K562 (cell line): ENCODE data around the gene TUSC1. TPM values are rescaled to one million over a fixed set of nuclear protein-coding genes. Genes with fewer than 3 reads are reported as not detected.
"Not testable (repeated sequence)": the region's sequence is repeated elsewhere in the genome, so short reads cannot be mapped to it uniquely, and the experiment has no call there.

ENCODE experiments used
- ATAC-seq: fragments of 200-7000 bp; cut with Tn5 transposase; 3 replicates; pipeline ENCODE4 v1.9.1; 2020; ENCODE audit warnings: moderate library complexity
- BruUV-seq: library from RNA; stranded (reverse); fragments of 400-500 nt; replicated peaks from 2 replicates; lab custom pipeline; 2021; lab: Mats Ljungman, UMichigan
- CTCF ChIA-PET: fragments of 300-600 bp; formaldehyde crosslinking; extraction: SDS; loops from one replicate; lab custom pipeline; 2021; ENCODE audit warnings: low intra/inter-chr PET ratio; lab: Yijun Ruan, JAX
- POLR2A ChIA-PET: fragments of 300-600, 350-650 bp; sonication (Branson Sonifier 250); formaldehyde crosslinking; extraction: SDS; loops from one replicate; lab custom pipeline; 2021; ENCODE audit warnings: antibody characterized with exemption, inconsistent platforms; lab: Yijun Ruan, JAX
- DNase-seq, 4 experiments: peaks; one replicate each; pipeline versions ENCODE4 v3.0.0 to v3.0.0-alpha.2; 2011 to 2018; ENCODE audit warnings: low spot score in 3 of 4, mixed read lengths in 3 of 4; ENCODE audit errors: extremely low read depth in 1 of 4
- FAIRE-seq: peaks from 2 replicates; lab custom pipeline; 2011; peaks lifted over from hg19 to GRCh38; lab: Jason Lieb, UNC
- H2AFZ ChIP-seq: 2 replicates; pipeline ENCODE4 v1.6.0; 2011; ENCODE audit warnings: low read depth, low read length, control low read depth, inconsistent platforms
- H3K27ac ChIP-seq: fragments of 200-600 bp; 3 replicates; pipeline ENCODE4 v1.8.0; 2011; ENCODE audit warnings: low read depth, mild to moderate bottlenecking, control low read depth, inconsistent platforms, low read length, moderate library complexity, mixed read lengths; ENCODE audit errors: extremely low read depth
- H3K27me3 ChIP-seq, 2 experiments: fragments of 300-600 bp in 1 of 2; 2 replicates in 1 of 2; 3 replicates in 1 of 2; pipeline versions ENCODE4 v1.6.0 to v1.8.0; 2011; ENCODE audit warnings: inconsistent platforms in 2 of 2, low read length in 2 of 2, mild to moderate bottlenecking in 1 of 2, mixed read lengths in 1 of 2, moderate library complexity in 1 of 2; ENCODE audit not compliant: control insufficient read depth in 2 of 2, insufficient read depth in 2 of 2
- H3K36me3 ChIP-seq: fragments of 300-600 bp; 3 replicates; pipeline ENCODE4 v1.8.0; 2011; ENCODE audit warnings: mild to moderate bottlenecking, low read length, inconsistent platforms; ENCODE audit not compliant: control insufficient read depth, insufficient read depth
- H3K4me1 ChIP-seq, 2 experiments: fragments of 200-600 bp in 1 of 2; replicated peaks in 1 of 2; 2 replicates in 1 of 2; 3 replicates in 1 of 2; pipeline versions ENCODE4 v1.5.1 to v1.8.0; 2011; ENCODE audit warnings: inconsistent platforms in 2 of 2, low read length in 2 of 2, mild to moderate bottlenecking in 1 of 2, mixed read lengths in 1 of 2, moderate library complexity in 1 of 2; ENCODE audit not compliant: control insufficient read depth in 2 of 2, insufficient read depth in 2 of 2
- H3K4me2 ChIP-seq: 2 replicates; pipeline ENCODE4 v1.6.1; 2011; ENCODE audit warnings: low read length, control low read depth, inconsistent platforms, mixed read lengths; ENCODE audit not compliant: insufficient read depth
- H3K4me3 ChIP-seq: fragments of 200-600 bp; sonication (generic), shearing (Covaris generic); 2 replicates; pipeline ENCODE4 v1.5.1; 2016; ENCODE audit warnings: control low read depth, inconsistent platforms
- H3K79me2 ChIP-seq: fragments of 200-600 bp; 3 replicates; pipeline ENCODE4 v1.8.0; 2011; ENCODE audit warnings: low read length, inconsistent platforms; ENCODE audit not compliant: control insufficient read depth, insufficient read depth
- H3K9ac ChIP-seq, 2 experiments: 2 replicates each; pipeline versions ENCODE4 v1.6.0 to v1.6.1; 2011; ENCODE audit warnings: low read depth in 2 of 2, low read length in 2 of 2, control low read depth in 1 of 2, inconsistent platforms in 1 of 2, mild to moderate bottlenecking in 1 of 2, mixed read lengths in 1 of 2; ENCODE audit not compliant: insufficient read depth in 1 of 2
- H3K9me1 ChIP-seq: one replicate; pipeline ENCODE4 v1.6.0; 2011; ENCODE audit warnings: inconsistent platforms, mild to moderate bottlenecking, low read length, moderate library complexity; ENCODE audit not compliant: control insufficient read depth, insufficient read depth
- H3K9me3 ChIP-seq: replicated peaks from 2 replicates; pipeline ENCODE4 v1.5.1; 2011; ENCODE audit warnings: low read depth, low read length, inconsistent platforms; ENCODE audit not compliant: control insufficient read depth, insufficient read depth
- H4K20me1 ChIP-seq: replicated peaks from 2 replicates; pipeline ENCODE4 v1.6.1; 2011; ENCODE audit warnings: low read length, inconsistent platforms, mixed read lengths; ENCODE audit not compliant: control insufficient read depth, insufficient read depth
- CCAR2 ChIP-seq: fragments of 200-400 bp; formaldehyde crosslinking; IDR thresholded peaks from 2 replicates; pipeline ENCODE4 v1.6.1; 2017; ENCODE audit warnings: mild to moderate bottlenecking, low read depth, low read length
- DLX4 ChIP-seq: fragments of 250-450 bp; sonication (Bioruptor Pico); IDR thresholded peaks from 2 replicates; pipeline ENCODE4 v1.6.1; 2021; ENCODE audit warnings: mild to moderate bottlenecking
- TEAD4 ChIP-seq, 2 experiments: sonication (generic) in 1 of 2; formaldehyde crosslinking in 1 of 2; IDR thresholded peaks; 2 replicates each; pipeline versions ENCODE4 v1.6.1 to v1.8.0; 2012 to 2022; ENCODE audit warnings: borderline replicate concordance in 1 of 2, inconsistent platforms in 1 of 2, low read length in 1 of 2, mild to moderate bottlenecking in 1 of 2, missing genetic modification reagents in 1 of 2
- ZFP30 ChIP-seq: fragments of 250-450 bp; sonication (Bioruptor Pico); IDR thresholded peaks from 2 replicates; pipeline ENCODE4 v1.8.0; 2022; ENCODE audit warnings: moderate library complexity, mild to moderate bottlenecking, inconsistent platforms, borderline replicate concordance
- ZNF609 ChIP-seq: sonication (generic); formaldehyde crosslinking; IDR thresholded peaks from 2 replicates; pipeline ENCODE4 v1.8.1; 2023; ENCODE audit warnings: missing genetic modification reagents, mild to moderate bottlenecking, borderline replicate concordance
- ZNF780A ChIP-seq: fragments of 250-450 bp; sonication (Bioruptor Pico); IDR thresholded peaks from 2 replicates; pipeline ENCODE4 v1.5.0; 2021; ENCODE audit warnings: mild to moderate bottlenecking
- WGBS: fragments of 100-300 bp; shearing (Covaris generic); methylation state at CpG from one replicate; pipeline ENCODE4 v1.1.6; 2016; ENCODE audit warnings: low coverage, mixed read lengths; ENCODE audit not compliant: insufficient coverage; ENCODE audit errors: missing lambda C conversion rate; 5-methylcytosine and 5-hydroxymethylcytosine counted together
- in situ Hi-C: fragments of 300-500 bp; cut with MboI; formaldehyde crosslinking; loops from 4 replicates; pipeline ENCODE4 v1.15.0; 2018; ENCODE audit warnings: inconsistent platforms, mixed read lengths
- intact Hi-C: fragments of 100-400 bp; cut with micrococcal nuclease; formaldehyde crosslinking; loops from 2 replicates; pipeline ENCODE4 v1.14.2; 2022
- polyA plus RNA-seq, 8 experiments: library from polyadenylated mRNA; depleted of rRNA in 4 of 8; stranded (reverse) in 5 of 8; unstranded in 3 of 8; fragments of >200 nt; fragmentation: Nextera tagmentation in 2 of 8; fragmentation: Illumina TruSeq in 1 of 8; extraction: Ambion mirVana in 2 of 8; extraction: Trizol in 1 of 8; gene quantifications; 2 replicates each; pipeline versions ENCODE4 v1.2.1 to v1.2.3, GENCODE V29; 2011 to 2014; ENCODE audit warnings: inconsistent platforms in 1 of 8, missing spikeins in 1 of 8
- total RNA-seq, 7 experiments: library from RNA; depleted of rRNA in 6 of 7; stranded (reverse); fragments of >200 nt in 6 of 7; fragmentation: Illumina TruSeq in 2 of 7; extraction: Trizol in 2 of 7; gene quantifications; 2 replicates each; pipeline versions ENCODE4 v1.2.1 to v1.2.3, GENCODE V29; 2011 to 2021; ENCODE audit warnings: low replicate concordance in 1 of 7

The TUSC1 gene
- total and polyA plus RNA-seq, 9 of the 15 experiments (the other 6 are each of a cell fraction or from before 2014, with no cell fraction given), result not detected

- TF ChIP-seq DLX4 (CRISPR knock-in tag) (no peak), ZNF609 (CRISPR knock-in tag) (no peak), TEAD4 (IDR thresholded peaks at IDR 0.05; ENCODE audit: low read length) (no peak), TEAD4 (CRISPR knock-in tag; IDR thresholded peaks at IDR 0.05; ENCODE audit: borderline replicate concordance) (no peak), CCAR2 (no peak), ZNF780A (CRISPR knock-in tag) (no peak), ZFP30 (CRISPR knock-in tag) (no peak)
- TF ChIP-seq, all 486 proteins: peak for 0
Measured at GRCh38 chr9:25677301-25678146, 720 bp downstream of the TUSC1 start (continued).

DNA sequence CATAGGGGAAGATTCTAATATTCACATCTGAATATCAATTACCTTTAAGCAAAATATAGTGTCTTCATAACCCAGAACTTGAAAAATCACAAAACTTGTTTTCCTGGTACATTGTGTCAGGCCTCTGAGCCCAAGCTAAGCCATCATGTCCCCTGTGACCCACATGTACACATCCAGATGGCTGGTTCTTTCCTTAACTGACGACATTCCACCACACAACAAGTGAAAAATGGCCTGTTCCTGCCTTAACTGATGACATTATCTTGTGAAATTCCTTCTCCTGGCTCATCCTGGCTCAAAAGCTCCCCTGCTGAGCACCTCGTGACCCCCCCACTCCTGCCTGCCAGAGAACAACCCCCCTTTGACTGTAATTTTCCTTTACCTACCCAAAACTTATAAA is 2.4 kb downstream of the TUSC1 start:
- intact Hi-C loops, H3K4me3 ChIP-seq, BruUV-seq, H3K4me1 ChIP-seq, ATAC-seq, H3K9me1 ChIP-seq, H3K9me3 ChIP-seq, H2AFZ ChIP-seq, H3K9ac ChIP-seq, FAIRE-seq, H3K27me3 ChIP-seq, POLR2A ChIA-PET, H4K20me1 ChIP-seq, H3K36me3 ChIP-seq, DNase-seq, in situ Hi-C loops, H3K27ac ChIP-seq, CTCF ChIA-PET, H3K4me2 ChIP-seq, H3K79me2 ChIP-seq: not testable (repeated sequence)
- no CpG with 5 or more reads among the region's 2 CpGs for WGBS
